GM21423 (cell line): ENCODE data around the gene CCDC71L.
A peak's percentile ranks its signal among the peaks of the same experiment; 100 is the strongest.

Experiments
- ATAC-seq: cut with Tn5 transposase; IDR thresholded peaks from one replicate; pipeline ENCODE4 v1.9.1; 2021; ENCODE audit warnings: mild to moderate bottlenecking, moderate library complexity; ENCODE audit not compliant: unreplicated experiment

Gene CCDC71L

DNA sequence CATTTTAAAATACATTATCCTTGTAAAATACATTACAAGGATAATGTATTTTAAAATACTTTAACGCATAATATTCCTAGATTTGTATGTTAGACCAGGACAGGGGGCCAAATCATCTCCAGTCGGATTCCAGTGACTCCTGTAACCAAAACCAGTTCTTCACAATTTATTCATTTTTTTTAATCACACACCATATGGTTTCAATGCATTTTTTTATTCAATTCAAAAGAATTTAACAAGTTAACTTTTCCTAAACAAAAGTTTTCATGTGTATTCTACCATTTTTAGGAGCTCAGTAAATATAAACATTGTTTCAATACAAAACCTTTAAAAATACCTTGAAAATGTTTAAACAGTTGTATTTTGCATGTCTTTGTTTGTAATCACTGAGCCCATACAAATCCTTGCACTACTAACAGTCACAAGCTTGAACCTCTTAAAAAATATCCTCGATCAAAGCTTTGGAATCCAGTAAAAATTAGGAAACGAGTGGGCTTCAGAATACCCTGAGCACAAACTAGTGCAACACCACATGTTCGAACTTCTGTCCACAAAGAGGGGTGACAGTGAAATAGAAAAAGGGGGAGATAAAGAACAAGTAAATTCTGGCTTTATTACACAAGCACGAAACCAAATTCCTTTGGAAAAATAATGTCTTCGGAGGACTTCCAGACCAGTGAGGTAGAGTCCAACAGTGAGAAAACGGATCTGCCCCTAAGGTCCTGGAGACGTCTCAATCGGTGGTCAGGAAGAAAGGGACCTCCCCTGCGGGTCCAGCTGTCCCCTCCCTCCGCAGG is 1.6 kb downstream of the CCDC71L start:
- no peak for ATAC-seq

DNA sequence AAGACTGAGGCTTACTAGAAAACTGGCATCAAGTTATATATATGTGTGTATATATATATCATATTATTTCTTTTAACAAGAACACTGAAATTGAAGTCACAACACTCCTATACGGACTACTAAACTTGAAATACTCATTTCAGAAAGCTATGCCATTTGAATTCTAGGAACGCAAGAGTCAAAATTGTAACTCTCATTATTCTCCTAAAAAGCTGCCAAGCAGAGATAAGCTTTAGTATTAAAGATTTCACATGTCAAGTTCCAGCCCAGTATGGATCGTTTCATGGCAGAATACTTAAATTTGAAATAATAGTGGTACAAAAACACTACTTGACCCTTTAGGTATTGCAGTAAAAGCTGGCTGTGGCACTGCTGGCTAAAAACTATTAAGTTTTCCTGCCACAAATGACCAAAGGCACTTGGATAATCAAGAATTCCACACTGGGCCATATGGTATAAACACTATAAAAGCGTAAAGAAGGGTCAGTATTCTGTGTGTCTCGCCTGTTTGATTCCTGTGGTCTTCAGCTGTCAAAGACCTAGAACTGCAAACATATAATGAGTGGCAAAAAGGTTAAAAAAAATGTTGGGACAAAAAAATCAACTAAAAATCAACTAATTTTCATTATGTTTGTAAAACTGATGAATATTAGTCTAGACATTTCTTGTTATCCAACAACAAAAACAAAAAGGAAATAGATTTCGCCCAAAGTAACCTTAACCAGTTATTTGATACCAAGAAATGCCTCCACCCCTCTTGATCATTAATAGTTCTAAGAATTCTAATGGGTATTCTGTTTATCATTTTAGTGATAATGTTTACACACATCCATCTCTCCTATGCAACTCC is 2.4 kb downstream of the CCDC71L start:
- ATAC-seq: no peak

- ATAC-seq: no peak
These were observed 3.6 kb downstream of the CCDC71L start for GRCh38 chr7:106657085-106657991.

GRCh38 chr7:106655703-106656498 is 5.1 kb downstream of the CCDC71L start:
- ATAC-seq: no peak

GRCh38 chr7:106653488-106653887 is 7.5 kb downstream of the CCDC71L start:
- ATAC-seq: no peak

- no peak for ATAC-seq
These were observed 8.0 kb downstream of the CCDC71L start for GRCh38 chr7:106652909-106653308.

- no peak for ATAC-seq
These were observed 8.9 kb downstream of the CCDC71L start for GRCh38 chr7:106652092-106652491.

DNA sequence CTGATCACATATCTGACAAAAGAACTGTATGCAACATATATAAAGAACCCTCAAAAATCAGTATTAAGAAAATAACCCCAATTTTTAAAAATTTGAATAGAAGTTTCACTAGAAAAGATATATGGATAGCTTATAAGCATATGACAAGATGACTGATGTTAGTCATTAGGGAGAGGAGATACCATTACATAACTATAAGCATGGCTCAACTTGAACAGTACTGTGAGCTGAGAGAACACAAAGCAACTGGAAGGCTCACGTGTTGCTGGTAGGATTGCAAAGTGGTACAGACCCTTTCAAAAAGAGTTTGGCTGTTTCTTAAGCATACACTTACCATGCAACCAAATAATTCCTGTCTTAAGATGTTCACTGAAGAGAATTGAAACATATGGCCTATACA is 14.7 kb downstream of the CCDC71L start:
- ATAC-seq: no peak

DNA sequence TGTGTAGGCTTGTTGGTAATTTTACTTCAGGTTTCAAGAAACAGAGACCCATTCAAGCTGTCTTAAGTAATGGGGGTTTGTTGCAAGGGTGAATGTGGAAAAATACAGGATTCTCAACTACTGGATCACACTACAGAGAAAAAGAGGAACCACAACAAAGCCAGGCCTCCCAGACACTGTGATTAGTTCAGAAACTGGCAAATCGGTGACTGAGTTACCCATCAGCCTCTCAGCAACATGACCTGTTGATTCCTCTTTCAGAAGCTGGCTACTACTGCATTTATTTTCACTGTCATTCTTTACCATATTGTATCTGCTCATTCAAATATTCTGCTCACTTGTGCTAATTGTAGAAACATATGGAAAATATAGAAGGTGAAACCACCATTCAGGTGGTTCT is 16.0 kb downstream of the CCDC71L start:
- ATAC-seq: peak; percentile 58

GRCh38 chr7:106643216-106644000 is 17.6 kb downstream of the CCDC71L start:
- no peak for ATAC-seq

DNA sequence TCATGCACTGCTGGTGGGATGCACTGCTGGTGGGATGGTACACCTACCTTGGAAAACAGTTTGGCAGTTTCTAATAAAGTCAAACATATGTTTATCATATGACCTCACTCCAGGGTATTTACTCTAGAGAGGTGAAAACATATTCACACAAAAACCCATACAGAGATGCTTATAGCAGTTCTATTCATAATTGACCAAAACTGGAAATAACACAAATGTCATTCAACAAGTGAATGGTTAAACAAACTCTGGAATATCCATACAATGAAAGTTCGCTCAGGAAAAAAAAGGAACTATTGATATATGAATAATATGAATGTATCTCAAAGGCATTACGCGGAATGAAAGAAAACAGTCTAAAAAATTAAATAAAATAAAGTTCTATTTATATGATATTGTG is 19.5 kb downstream of the CCDC71L start:
- ATAC-seq: no peak

GRCh38 chr7:106640368-106641141 is 20.4 kb downstream of the CCDC71L start:
- ATAC-seq: no peak

GRCh38 chr7:106639476-106640334 is 21.3 kb downstream of the CCDC71L start:
- no peak for ATAC-seq

- ATAC-seq: no peak
These were observed 25.5 kb downstream of the CCDC71L start for GRCh38 chr7:106635411-106635810.

DNA sequence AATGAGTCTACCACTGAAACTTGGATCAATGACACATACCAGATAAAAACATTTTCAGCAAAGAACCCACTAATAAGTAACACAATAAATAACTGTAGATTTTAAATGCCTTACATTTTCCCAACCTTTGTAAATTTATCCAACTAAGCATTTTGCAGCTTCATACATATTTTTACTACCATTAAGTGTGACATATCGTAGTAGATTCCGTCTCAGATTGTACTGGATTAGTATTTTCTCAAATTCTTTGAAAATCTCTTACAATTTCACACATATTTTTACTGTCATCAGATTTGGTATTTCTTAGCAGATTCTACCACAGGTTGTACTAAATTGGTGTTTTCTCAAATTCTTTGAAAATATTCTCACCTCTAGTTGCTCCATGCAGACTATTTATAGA is 26.0 kb downstream of the CCDC71L start:
- ATAC-seq: no peak

GRCh38 chr7:106630648-106631047 is 30.3 kb downstream of the CCDC71L start:
- no peak for ATAC-seq

GRCh38 chr7:106629516-106629915 is 31.4 kb downstream of the CCDC71L start:
- ATAC-seq: no peak
